Measurements from ENCODE around the gene ROBO3.

The ROBO3 gene

DNA sequence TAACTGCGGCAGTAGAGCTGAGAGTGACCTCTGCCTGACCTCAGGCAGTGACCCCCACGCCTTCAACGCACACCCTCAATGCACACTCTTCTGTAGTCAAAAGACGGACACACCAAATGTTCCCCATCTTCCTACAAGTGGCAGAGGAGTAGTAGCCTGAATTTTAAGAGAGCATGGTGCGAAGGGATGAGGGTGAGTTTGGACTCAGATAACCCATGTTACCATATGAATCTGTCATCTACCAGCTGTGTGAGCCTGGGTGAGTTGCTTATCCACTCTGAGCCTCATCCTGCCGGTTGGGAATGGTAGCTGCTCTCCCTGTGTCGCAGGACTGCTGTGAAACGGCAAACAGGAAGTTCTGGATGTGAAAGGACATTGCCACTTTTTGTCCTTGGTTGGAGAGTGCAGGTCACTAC lies 20.6 kb upstream of the ROBO3 start:
- DNase-seq (ENCODE audit: low read depth): no peak

DNA sequence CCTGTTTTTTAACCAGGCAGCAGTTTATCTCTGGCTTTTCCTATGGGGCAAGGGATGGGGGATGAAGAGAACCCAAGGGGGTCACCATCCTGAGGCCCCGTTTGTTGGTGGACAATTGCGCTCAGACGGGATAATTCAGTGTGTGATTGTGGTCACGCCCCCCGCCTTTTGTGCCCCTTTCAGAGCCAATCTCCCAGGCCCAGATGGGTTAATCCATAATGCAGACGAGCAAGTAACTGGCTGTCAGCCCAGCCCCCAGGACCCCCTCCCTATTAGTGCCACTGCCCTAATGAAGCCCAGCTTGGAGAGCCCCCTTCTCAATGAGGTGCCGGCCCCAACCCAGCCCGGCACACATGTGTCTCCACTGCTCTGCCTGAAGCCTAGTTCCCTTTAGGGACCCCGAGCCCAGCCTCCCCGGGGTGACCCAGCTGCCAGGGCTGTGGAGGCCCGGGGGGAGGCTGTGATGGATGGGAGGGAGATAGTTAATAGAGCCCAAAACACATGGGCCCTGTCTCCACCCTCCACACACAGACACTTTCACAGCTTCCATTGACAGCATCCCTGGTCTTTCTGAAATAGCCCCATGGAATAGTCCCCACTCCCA lies 19.1 kb upstream of the ROBO3 start:
- no peak overlapping the region for H3K4me3 ChIP-seq (ENCODE audit: low read length)
- TF ChIP-seq, protein P1, sequence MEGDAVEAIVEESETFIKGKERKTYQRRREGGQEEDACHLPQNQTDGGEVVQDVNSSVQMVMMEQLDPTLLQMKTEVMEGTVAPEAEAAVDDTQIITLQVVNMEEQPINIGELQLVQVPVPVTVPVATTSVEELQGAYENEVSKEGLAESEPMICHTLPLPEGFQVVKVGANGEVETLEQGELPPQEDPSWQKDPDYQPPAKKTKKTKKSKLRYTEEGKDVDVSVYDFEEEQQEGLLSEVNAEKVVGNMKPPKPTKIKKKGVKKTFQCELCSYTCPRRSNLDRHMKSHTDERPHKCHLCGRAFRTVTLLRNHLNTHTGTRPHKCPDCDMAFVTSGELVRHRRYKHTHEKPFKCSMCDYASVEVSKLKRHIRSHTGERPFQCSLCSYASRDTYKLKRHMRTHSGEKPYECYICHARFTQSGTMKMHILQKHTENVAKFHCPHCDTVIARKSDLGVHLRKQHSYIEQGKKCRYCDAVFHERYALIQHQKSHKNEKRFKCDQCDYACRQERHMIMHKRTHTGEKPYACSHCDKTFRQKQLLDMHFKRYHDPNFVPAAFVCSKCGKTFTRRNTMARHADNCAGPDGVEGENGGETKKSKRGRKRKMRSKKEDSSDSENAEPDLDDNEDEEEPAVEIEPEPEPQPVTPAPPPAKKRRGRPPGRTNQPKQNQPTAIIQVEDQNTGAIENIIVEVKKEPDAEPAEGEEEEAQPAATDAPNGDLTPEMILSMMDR (conservative IDR thresholded peaks at IDR 0.05; ENCODE audit: low read length): no peak
- no peak for DNase-seq (ENCODE audit: low read depth)

More for the DNA sequence above, 20.6 kb upstream of the ROBO3 start:
- TF ChIP-seq, protein P1 (conservative IDR thresholded peaks at IDR 0.05; ENCODE audit: low read length): no peak
- no peak overlapping the region for H3K4me3 ChIP-seq (ENCODE audit: low read length)

DNA sequence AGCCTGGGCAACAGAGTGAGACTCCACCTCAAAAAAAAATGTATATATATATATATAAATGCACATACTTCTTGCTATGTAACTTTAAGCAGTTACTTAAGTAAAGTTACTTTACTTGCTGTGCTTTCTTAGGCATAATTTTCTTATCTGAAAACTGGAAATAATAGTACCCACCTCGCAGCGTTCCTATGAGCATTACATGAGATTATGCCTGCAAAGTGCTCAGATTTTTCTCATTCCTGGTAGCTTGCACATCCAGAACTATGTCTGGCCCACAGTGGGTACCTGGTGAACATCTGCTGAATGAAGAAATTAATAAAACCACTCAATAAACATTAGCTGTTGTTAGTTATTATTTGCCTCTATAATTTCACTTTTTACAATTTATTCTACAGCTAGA lies 6.1 kb upstream of the ROBO3 start:
- DNase-seq (ENCODE audit: low read depth): no peak
- no peak overlapping the region for H3K4me3 ChIP-seq (ENCODE audit: low read length)
- TF ChIP-seq, protein P1 (conservative IDR thresholded peaks at IDR 0.05; ENCODE audit: low read length): no peak

DNA sequence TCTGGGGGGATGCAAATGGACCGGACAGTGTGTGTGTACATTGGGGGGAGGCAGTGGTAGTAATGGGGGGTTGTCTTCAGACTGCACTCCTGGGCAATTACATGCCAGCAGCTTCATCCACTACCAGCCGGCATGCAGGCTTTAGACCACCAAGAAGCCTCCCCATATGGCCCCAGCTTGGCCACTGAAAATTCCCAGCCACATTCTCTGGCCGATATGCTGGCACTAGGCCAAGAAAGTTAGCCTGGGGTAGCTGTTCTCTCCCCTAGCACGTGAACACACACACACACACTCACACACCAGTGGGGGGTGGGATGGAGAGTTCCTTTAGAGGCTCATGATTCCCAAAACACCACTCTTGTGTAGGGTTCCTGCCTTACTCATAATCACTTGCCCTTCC lies 3.6 kb upstream of the ROBO3 start:
- TF ChIP-seq, protein P1 (conservative IDR thresholded peaks at IDR 0.05; ENCODE audit: low read length): no peak
- no peak overlapping the region for H3K4me3 ChIP-seq (ENCODE audit: low read length)
- DNase-seq (ENCODE audit: low read depth): no peak

DNA sequence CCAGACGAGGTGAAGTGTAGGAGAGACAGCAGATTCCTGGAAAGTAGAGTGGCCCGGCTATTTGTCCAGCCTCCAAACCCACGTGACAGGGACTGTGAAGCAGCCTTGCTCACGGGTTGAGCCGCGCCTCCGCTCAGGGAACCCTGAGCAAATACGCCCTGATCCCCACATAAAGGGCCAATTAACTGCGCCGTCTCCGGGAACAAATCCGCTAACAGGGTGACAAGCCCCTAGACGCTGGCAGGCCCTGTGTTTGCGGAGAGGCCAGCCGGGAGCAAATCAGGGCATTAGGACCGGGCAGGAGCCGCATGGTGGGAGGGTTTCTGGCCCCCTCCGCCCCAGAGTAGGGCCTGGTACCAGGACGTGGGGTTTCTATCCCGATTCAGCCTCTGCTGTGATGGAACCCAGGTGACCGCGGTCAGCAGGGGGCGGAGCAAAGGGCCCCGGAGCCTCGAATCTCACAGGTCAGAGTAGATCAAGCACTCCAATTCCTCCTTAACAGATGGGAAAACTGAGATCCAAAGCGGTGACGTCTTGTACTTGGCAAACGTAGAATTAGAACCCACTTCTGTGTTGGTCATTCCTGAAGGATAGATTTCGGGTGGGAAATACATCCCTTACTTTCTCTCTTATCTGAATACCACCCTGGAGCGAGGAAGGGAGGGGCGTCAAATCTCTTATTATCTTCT lies 2.0 kb upstream of the ROBO3 start:
- TF ChIP-seq, protein P1 (conservative IDR thresholded peaks at IDR 0.05; ENCODE audit: low read length): no peak
- H3K4me3 ChIP-seq (ENCODE audit: low read length): peak overlapping the region; percentile 37
- DNase-seq (ENCODE audit: low read depth): peak; percentile 25

DNA sequence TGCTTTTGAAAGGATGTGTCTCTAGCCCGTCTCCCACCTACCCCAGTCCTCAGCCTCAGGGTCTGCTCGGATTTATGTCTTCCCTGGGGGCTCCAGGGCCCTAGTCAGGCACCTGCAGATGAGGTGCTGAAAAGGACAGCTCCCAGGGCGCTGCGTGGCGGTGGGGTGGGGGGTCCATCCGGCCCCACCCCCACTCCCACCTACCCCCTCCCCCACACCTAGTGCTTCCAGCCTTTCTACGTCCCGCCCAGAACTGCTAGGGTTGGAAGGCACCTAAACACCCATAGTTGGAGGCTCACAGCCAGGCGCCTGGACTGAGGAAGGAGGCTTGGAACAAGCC lies 1.4 kb upstream of the ROBO3 start:
- DNase-seq (ENCODE audit: low read depth): no peak
- H3K4me3 ChIP-seq (ENCODE audit: low read length): no peak overlapping the region
- TF ChIP-seq, protein P1 (conservative IDR thresholded peaks at IDR 0.05; ENCODE audit: low read length): no peak
